Endothelial cell of umbilical vein (primary cell): ENCODE results near the gene TMCC3. TPM values are rescaled to one million over a fixed set of nuclear protein-coding genes. Genes with fewer than 3 reads are reported as not detected.

ENCODE experiments used
- BruUV-seq: library from RNA; stranded (reverse); fragments of 400-500 nt; replicated peaks from 2 replicates; lab custom pipeline; 2021; lab: Mats Ljungman, UMichigan
- CTCF ChIA-PET: fragments of 300-600, 350-600 bp; sonication (Branson Sonifier 250); formaldehyde crosslinking; loops from one replicate; lab custom pipeline; 2021; ENCODE audit warnings: antibody characterized with exemption, inconsistent platforms; lab: Charles Lee
- POLR2A ChIA-PET: fragments of 300-600, 350-600 bp; sonication (Branson Sonifier 250); formaldehyde crosslinking; loops from one replicate; lab custom pipeline; 2021; ENCODE audit warnings: antibody characterized with exemption, inconsistent platforms; lab: Charles Lee
- DNase-seq: peaks from one replicate; pipeline ENCODE4 v3.0.0-alpha.2; 2011; ENCODE audit warnings: low read depth, low spot score
- FAIRE-seq: peaks from 2 replicates; lab custom pipeline; 2011; peaks lifted over from hg19 to GRCh38; lab: Jason Lieb, UNC
- H2AFZ ChIP-seq: 2 replicates; pipeline ENCODE4 v1.6.0; 2012; ENCODE audit warnings: low read depth, low read length, control low read depth, inconsistent platforms
- H3K27ac ChIP-seq: 2 replicates; pipeline ENCODE4 v1.5.1; 2011; ENCODE audit warnings: low read depth, mild to moderate bottlenecking, control low read depth, low read length, moderate library complexity; ENCODE audit not compliant: insufficient read depth
- H3K27me3 ChIP-seq, 2 experiments: 2 replicates each; pipeline versions ENCODE4 v1.6.0 to v1.6.1; 2011; ENCODE audit warnings: low read length in 2 of 2, mixed read lengths in 1 of 2; ENCODE audit not compliant: control insufficient read depth in 2 of 2, insufficient read depth in 2 of 2
- H3K36me3 ChIP-seq, 2 experiments: 2 replicates in 1 of 2; 3 replicates in 1 of 2; pipeline ENCODE4 v1.5.1; 2011; ENCODE audit warnings: low read length in 2 of 2, mild to moderate bottlenecking in 1 of 2, moderate library complexity in 1 of 2; ENCODE audit not compliant: control insufficient read depth in 2 of 2, insufficient read depth in 2 of 2; ENCODE audit errors: extremely low read depth in 1 of 2
- H3K4me1 ChIP-seq: 3 replicates; pipeline ENCODE4 v1.5.1; 2011; ENCODE audit warnings: mild to moderate bottlenecking, low read length; ENCODE audit not compliant: control insufficient read depth, insufficient read depth; ENCODE audit errors: extremely low read depth
- H3K4me2 ChIP-seq: 2 replicates; pipeline ENCODE4 v1.6.1; 2011; ENCODE audit warnings: low read length, control low read depth, mixed read lengths; ENCODE audit not compliant: insufficient read depth
- H3K4me3 ChIP-seq, 3 experiments: fragments of 200-600 bp in 1 of 3; sonication (generic), shearing (Covaris generic) in 1 of 3; replicated peaks in 1 of 3; 2 replicates each; pipeline ENCODE4 v1.5.1; 2011 to 2016; ENCODE audit warnings: control low read depth in 3 of 3, low read length in 3 of 3, mild to moderate bottlenecking in 2 of 3, inconsistent platforms in 1 of 3, low read depth in 1 of 3, moderate library complexity in 1 of 3; ENCODE audit not compliant: insufficient read depth in 1 of 3
- H3K79me2 ChIP-seq: 2 replicates; pipeline ENCODE4 v1.6.0; 2012; ENCODE audit warnings: low read length, inconsistent platforms; ENCODE audit not compliant: control insufficient read depth, insufficient read depth
- H3K9ac ChIP-seq: replicated peaks from 2 replicates; pipeline ENCODE3; 2011; ENCODE audit warnings: low read length, control low read depth; ENCODE audit not compliant: insufficient read depth; ENCODE audit errors: extremely low read depth
- H3K9me1 ChIP-seq: replicated peaks from 3 replicates; pipeline ENCODE4 v1.6.0; 2011; ENCODE audit warnings: mild to moderate bottlenecking, low read length; ENCODE audit not compliant: control insufficient read depth, insufficient read depth; ENCODE audit errors: extremely low read depth
- H3K9me3 ChIP-seq: replicated peaks from 2 replicates; pipeline ENCODE4 v1.5.1; 2012; ENCODE audit warnings: low read length, inconsistent platforms; ENCODE audit not compliant: control insufficient read depth, insufficient read depth
- H4K20me1 ChIP-seq: replicated peaks from 2 replicates; pipeline ENCODE3; 2011; ENCODE audit warnings: mild to moderate bottlenecking, low read length; ENCODE audit not compliant: control insufficient read depth, insufficient read depth; ENCODE audit errors: extremely low read depth
- CTCF ChIP-seq, 2 donors: IDR thresholded peaks; 1 replicate in 1 of 2; 2 replicates in 1 of 2; pipeline ENCODE4 v1.5.1; 2011; ENCODE audit warnings: low read length in 2 of 2, mild to moderate bottlenecking in 2 of 2, moderate library complexity in 2 of 2, control low read depth in 1 of 2, inconsistent platforms in 1 of 2, low read depth in 1 of 2; ENCODE audit not compliant: insufficient read depth in 1 of 2; ENCODE audit errors: extremely low read depth in 1 of 2
- EZH2 ChIP-seq: IDR thresholded peaks from 2 replicates; pipeline ENCODE4 v1.6.1; 2012; ENCODE audit warnings: borderline replicate concordance, low read depth, mild to moderate bottlenecking, moderate library complexity, low read length, inconsistent platforms; ENCODE audit not compliant: severe bottlenecking
- FOS ChIP-seq: IDR thresholded peaks from 2 replicates; pipeline ENCODE4 v1.6.1; 2011; ENCODE audit warnings: mild to moderate bottlenecking, low read length, moderate library complexity, borderline replicate concordance; ENCODE audit not compliant: insufficient read depth
- GATA2 ChIP-seq: IDR thresholded peaks from 2 replicates; pipeline ENCODE4 v1.7.0; 2011; ENCODE audit warnings: low read depth, mild to moderate bottlenecking, moderate library complexity, mixed read lengths, low read length; ENCODE audit not compliant: insufficient read length, insufficient read depth
- JUN ChIP-seq: IDR thresholded peaks from 2 replicates; pipeline ENCODE4 v1.6.1; 2011; ENCODE audit warnings: borderline replicate concordance, low read depth; ENCODE audit not compliant: insufficient read length, insufficient read depth
- MAX ChIP-seq: IDR thresholded peaks from 2 replicates; pipeline ENCODE4 v1.6.1; 2011; ENCODE audit not compliant: insufficient read depth, insufficient read length
- MYC ChIP-seq: IDR thresholded peaks from one replicate; pipeline ENCODE4 v1.6.1; 2011; ENCODE audit warnings: mild to moderate bottlenecking, low read depth, low read length
- POLR2A ChIP-seq: IDR thresholded peaks from 2 replicates; pipeline ENCODE4 v1.6.1; 2012; ENCODE audit warnings: low read depth, mild to moderate bottlenecking, control low read depth, low read length
- dilution Hi-C: fragments of 300-500 bp; cut with MboI; formaldehyde crosslinking; loops from one replicate; pipeline ENCODE4 v1.15.0; 2019; ENCODE audit warnings: low sequenced_read_pairs; ENCODE audit not compliant: extremely low pct_ligation_motif_present
- intact Hi-C: fragments of 100-400 bp; cut with micrococcal nuclease; formaldehyde crosslinking; loops from one replicate; pipeline ENCODE4 v1.10.0; 2022
- polyA plus RNA-seq, 4 experiments: library from polyadenylated mRNA; depleted of rRNA in 3 of 4; stranded (reverse) in 3 of 4; unstranded in 1 of 4; fragments of >200 nt; gene quantifications; 2 replicates each; pipeline versions ENCODE4 v1.2.1 to v1.2.3, GENCODE V29; 2011 to 2012; ENCODE audit warnings: missing spikeins in 1 of 4
- total RNA-seq: library from RNA; stranded (reverse); gene quantifications from 2 replicates; pipeline ENCODE4 v1.2.3, GENCODE V29; 2021

TMCC3 gene
- total and polyA plus RNA-seq, 2 donors (not counting 3 experiments of a cell fraction or from before 2014, with no cell fraction given): 13.5 to 30.4 TPM

GRCh38 chr12:94634717-94635116, 15.6 kb downstream of the TMCC3 start:
- peaks cover 81% of the 10 kb centered on the region for H3K79me2 ChIP-seq
- no peak for TF ChIP-seq EZH2
- TF ChIP-seq JUN: no peak
- TF ChIP-seq MYC: no peak
- no peak for TF ChIP-seq POLR2A
- TF ChIP-seq FOS: no peak
- no peak for TF ChIP-seq CTCF (IDR thresholded peaks at IDR 0.05; ENCODE audit: extremely low read depth in 1 of 2, insufficient read depth in 1 of 2, low read depth in 1 of 2, low read length in 2 of 2)
- TF ChIP-seq MAX: no peak
- TF ChIP-seq GATA2: no peak
- dilution Hi-C loops: no loop called here
- no peaks in the 10 kb centered on the region for H3K9me1 ChIP-seq
- intact Hi-C loops: no loop called here
- no peaks in the 10 kb centered on the region for H3K9me3 ChIP-seq
- no peak overlapping the region for H3K9ac ChIP-seq
- no peaks in the 10 kb centered on the region for H4K20me1 ChIP-seq
- no peak overlapping the region for H3K27ac ChIP-seq
- ChIA-PET CTCF (interaction anchor here (1.4 to 2.1 kb wide), 2 partner anchors 12 to 19 kb away, joined by 4 to 10 read pairs; no protein-coding TSS in a partner anchor), POLR2A (no interaction called here)
- H3K4me1 ChIP-seq: peaks cover 9% of the 10 kb centered on the region
- FAIRE-seq (peak; percentile 63), DNase-seq (peak; percentile 18)
- H2AFZ ChIP-seq: no peak overlapping the region
- no peaks in the 10 kb centered on the region for H3K27me3 ChIP-seq
- no TSS peak for BruUV-seq
- H3K36me3 ChIP-seq: peaks cover 0 to 4% of the 10 kb centered on the region in 2 experiments
- no peak overlapping the region for H3K4me2 ChIP-seq
- no peak overlapping the region for H3K4me3 ChIP-seq
